GM19099 (cell line): Measurements from ENCODE around the gene SERPINE2.

Experiments
- POLR2A ChIP-seq: IDR thresholded peaks from 3 replicates; pipeline ENCODE4 v1.6.1; 2011; ENCODE audit warnings: low read depth; ENCODE audit not compliant: insufficient read length; ENCODE audit errors: extremely low read depth

The SERPINE2 gene

DNA sequence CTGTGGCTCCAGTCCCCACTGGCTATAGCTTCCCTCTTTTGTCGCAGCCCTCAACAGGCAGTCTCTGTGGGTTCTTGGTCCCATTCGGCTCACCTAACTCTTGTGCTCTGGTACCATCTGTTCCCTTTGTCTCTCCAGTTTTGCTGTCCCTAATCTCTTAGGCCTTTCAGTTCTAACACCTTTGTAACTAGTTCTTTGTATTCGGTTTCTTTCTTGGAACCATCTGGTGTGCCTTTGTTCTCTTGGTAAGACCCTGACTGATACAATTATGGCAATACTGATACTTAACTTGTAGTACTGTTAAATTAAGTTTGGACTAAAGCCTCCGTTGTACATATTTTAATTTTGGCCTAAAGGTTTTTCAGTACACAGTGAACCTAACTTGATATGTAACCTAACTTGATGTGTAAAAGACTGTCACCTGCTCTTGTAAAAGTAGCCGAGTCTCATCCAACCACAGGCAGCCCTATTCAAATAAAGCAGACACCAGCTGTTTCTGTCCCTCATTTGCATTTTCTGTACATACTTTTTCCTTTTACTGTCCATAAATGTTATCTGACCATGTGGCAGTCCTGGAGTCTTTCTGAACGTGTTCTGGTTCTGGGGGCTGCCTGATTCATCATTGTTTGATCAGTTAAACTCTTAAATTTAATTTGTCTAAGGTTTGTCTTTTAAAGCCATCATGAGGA is 86.7 kb downstream of the SERPINE2 start:
- peak; percentile 50 for TF ChIP-seq POLR2A

DNA sequence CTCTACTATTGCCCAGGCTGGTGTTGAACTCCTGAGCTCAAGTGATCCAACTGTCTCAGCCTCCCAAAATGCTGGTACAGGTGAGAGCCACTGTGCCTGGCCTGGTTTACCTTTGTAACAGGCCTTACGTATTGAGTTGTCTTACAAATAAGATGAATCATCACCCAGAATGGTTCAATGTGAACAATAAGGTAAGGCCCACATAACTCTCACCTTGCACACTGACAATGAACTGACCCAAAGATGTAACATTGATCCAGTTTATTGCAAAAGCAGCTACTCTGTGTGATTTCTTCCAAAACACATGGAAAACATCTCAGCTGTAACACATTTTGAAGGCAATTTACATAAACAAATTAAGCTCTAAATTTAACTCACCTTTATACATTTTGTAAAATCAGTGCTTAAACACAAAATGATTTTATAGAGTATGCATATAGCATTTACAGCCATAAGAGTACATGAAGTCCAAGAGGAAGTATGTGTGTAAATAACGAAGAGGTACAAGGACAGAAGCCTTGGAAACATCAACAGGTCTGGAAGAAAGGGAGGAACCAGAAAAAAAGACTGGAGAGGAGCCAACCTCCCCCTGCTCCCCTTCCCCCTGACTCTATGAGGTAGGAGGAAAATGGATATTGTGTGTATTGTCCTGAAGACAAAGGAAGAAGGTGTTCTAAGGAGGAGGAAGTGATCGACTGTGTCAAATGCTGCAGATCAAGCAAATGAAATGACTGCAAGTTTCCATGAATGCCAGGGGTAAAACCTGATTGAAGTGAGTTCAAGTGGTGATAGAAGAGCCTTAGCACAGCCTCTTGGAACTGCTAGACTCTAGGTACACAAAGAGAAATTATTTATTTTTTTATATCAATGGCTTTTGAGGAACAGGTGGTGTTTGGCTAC is 88.4 kb downstream of the SERPINE2 start:
- TF ChIP-seq POLR2A: no peak

DNA sequence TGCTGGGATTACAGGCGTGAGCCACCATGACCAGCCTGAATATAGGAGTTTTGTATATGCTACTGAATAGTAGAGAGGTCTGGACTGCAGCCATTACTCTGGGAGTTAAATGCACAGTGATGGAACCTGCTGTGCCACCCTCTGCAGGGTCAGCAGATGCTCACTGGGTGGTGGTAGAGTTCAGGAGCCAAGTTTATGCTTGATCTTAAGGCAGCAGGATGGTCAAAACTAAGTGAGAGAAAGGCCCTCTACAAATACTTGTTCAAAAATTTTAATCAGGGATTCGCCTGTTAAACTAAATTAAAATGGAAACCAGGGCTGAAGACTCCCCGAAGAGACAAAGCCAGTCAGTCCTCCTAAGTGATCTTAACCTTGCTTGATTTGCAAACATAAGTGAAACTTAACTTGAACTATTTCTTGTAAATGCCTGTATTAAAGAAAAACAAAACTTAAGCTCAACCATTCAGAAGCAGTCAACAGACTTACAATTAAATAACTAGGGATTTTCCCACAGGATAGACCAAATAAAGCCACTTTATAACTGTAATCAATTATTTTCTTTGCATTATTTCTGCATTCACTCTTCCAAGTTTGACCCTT is 89.7 kb downstream of the SERPINE2 start:
- no peak for TF ChIP-seq POLR2A

DNA sequence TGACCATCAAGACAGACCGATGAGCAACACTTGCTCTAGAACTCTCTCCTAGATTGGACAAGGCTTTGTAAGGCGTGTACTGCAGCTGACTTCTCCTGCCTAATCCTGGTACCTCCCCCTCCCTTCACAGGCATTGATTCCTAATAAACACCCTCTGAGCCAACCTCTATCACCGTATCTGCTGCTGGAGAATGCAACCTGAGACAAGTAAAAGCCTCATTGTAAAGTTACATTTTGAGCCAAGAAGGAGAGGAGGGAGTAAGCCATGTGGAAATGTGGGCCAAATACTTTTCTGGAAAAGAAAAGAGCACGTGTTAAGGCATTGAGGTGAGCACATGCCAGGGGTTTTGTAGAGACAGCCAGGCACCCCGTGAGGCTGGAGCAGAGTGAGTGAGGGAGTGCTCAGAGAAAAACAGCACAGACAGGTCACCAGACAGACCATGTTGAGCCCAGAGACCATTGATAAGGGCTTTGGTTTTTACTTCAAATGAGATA is 91.3 kb downstream of the SERPINE2 start:
- TF ChIP-seq POLR2A: no peak

DNA sequence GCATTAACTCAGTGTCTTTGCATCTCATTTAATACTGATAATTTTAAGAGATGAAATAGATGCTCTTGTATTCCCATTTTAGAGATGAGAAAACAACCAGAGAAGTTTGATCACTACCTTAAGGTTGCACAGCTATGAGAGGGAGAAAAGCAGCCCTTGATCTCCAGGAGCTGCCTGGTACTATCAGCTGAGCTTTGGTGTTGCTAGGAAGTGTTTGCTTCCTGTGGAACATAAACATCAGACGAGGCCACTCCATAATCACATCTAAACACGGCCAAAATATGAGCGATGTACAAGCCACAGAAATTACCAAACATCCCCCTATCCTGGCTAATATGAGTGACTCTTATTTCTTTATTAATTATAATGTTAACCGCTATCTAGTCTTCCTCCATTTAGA is 93.3 kb downstream of the SERPINE2 start:
- TF ChIP-seq POLR2A: no peak

DNA sequence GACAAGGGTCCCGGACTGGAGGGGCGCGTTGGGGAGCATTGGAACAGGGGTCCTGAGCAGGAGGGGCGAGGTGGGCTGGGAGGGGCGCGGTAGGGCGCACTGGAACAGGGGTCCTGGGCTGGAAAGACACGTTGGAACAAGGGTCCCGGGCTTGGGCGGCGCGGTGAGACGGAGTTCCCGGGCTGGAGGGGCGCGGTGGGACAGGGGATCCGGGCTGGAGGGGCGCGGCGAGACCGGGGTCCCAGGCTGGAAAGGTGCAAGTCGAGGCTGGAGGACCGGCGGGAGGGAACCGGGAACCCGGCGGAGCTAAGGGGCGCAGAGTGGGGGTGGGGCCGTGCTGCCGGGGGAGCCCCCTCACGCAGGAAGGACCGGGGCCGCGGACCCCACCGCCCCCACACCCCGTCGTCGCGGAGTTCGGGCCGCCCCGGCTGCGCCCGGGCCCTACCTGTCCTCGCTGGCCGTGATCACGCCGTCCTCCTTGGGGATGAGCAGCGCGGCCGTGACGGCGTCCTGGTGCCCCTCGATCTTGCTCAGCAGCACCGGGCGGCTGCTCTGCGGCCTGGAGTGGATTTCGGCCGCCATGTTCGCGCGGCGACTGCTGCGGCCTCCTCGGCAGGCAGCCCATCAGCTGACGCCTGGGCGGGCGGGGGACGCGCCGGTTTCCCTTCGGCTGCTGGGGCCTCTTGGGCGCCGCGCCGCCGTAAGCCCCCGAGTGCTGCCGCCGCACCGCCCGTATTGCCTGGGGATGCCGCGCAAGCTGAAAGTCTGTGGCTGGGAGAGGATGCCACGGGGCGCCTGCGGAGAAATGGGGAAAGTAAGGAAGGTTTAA is 94.2 kb downstream of the SERPINE2 start, which contains the start of gene WDFY1:
Gene WDFY1, minus strand, starts transcription at position 633 of the 829 bp plus-strand sequence. Its CDS starts 51 bp downstream, at position 582.
- peak; percentile 96 for TF ChIP-seq POLR2A

DNA sequence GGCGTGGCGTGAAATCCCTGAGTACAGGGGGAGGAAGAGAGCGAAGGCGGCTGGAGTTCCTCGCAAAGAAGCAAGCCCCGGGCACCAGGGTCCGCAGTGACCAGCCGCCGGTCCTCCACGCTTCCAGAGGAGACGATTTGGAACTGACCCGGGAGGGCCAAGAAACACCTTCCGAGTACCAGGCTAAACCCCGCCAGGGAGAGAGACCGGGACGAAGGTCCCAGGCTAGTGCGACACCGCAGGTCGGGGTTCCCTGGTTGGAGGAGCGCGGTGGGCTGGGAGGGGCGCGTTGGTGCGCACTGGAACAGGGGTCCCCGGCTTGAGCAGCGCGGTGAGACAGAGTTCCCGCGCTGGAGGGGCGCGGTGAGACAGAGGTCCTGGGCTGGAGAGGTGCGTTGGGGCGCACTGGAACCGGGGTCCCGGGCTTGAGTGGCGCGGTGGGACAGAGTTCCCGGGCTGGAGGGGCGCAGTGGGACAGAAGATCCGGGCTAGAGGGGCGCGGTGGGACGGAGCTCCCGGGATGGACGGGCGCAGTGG is 94.9 kb downstream of the SERPINE2 start:
- TF ChIP-seq POLR2A: no peak

DNA sequence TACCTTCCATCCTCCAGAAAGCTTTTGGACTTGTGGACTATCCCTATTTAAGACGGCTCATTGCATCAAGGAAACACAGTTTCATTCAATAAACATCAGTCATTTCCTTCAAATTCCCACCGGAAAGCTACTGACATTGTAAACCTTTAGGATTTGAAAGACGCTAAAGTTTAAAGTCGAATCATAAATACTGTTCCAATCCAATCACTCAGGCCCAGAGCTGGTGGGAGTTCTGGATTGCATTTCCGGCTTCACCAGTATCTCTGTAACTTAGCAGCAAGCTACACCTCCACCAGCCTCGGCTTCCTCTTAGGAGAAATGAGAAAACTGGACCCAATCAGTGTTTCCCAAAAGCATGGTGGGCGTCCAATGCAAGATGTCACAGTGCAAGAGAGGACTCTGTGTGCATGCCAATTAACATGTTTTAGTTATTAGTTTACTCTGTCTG is 95.5 kb downstream of the SERPINE2 start:
- no peak for TF ChIP-seq POLR2A

DNA sequence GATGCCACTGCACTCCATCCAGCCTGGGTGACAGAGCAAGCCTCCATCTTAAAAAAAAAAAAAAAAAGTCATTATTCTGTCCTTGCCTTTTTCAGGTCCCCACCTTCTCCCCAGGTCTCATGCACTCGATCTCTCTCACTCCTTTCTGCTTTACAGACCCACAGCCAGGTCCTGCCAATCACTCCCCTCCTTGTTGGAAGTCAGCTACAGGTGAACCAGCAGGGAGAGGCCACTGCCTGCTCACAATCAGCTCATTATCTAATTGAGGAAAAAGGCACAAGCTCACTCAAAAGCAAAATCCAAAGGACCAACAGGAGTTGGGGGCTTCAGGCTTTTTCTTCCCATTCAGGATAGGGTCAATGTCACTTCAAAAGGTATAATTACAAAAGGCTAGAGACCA is 96.0 kb downstream of the SERPINE2 start:
- TF ChIP-seq POLR2A: no peak

DNA sequence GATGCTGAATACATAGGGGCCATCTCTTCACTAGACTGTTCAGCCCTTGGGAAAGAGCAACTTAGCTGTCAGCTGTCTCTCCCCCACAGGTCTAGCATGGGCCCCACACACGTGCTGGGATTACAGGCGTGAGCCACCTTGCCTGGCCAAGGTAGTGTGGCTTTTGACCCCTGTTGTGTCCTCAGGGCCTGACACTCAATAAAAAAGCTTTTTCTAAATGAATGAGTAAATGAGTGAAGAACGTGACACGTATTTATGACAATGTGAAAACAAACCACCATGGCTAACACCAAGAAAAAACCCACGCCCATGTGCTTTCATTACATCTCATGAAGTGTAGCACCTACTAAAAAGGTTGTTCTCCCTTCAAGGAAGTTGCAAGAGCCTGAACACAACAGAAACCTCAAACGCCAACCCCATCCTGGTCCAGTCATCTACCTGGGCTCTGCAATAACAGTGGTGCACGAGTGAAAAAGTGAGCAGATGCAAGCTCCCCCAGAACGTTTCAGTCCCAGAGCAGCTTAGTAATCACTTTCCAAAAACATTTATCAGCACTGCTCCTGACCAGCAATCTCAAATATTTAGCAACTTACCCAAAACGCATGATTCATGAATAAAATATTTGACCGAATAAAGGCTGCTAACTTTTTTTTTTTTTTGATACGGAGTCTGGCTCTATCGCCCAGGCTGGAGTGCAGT is 97.4 kb downstream of the SERPINE2 start:
- TF ChIP-seq POLR2A: no peak

DNA sequence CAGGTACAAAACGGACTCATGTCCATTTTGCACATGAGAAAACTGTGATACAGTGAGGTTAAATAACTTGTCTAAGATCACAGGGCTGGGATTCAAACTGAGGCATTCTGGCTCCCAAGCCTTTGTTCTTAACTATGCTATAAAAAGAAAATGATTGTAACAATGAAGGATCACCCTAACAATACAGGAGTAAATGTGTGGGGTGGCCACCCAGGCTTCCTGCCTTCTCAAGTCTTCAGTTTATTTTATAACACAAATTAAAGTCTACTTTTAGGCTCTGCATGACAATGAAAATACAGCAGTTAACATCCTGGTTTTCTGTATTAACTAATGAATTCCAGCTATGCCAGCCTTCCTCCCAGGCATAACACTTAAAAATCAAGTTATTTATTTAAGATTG is 101.6 kb downstream of the SERPINE2 start:
- TF ChIP-seq POLR2A: no peak

DNA sequence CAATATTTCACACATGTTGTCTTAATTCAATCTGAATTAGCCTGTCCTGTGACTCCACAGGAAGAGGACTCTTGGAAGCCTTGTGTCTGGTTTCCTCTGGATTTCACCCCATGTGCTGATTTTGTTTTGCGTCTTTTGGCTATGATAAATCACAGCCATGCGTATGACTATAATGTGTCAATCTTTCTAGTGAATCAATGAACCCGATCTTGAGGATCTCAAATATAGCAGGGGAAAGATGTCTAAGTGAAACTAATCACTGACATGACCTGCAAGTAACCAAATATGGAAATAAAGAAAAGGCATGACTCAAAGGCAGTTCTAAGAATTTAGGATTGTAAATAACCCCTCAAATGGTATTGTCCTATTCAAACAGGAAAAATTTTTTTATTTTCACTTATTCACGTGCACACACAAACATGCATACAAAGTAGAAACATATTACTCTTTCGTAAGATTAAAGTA is 102.2 kb downstream of the SERPINE2 start:
- no peak for TF ChIP-seq POLR2A

DNA sequence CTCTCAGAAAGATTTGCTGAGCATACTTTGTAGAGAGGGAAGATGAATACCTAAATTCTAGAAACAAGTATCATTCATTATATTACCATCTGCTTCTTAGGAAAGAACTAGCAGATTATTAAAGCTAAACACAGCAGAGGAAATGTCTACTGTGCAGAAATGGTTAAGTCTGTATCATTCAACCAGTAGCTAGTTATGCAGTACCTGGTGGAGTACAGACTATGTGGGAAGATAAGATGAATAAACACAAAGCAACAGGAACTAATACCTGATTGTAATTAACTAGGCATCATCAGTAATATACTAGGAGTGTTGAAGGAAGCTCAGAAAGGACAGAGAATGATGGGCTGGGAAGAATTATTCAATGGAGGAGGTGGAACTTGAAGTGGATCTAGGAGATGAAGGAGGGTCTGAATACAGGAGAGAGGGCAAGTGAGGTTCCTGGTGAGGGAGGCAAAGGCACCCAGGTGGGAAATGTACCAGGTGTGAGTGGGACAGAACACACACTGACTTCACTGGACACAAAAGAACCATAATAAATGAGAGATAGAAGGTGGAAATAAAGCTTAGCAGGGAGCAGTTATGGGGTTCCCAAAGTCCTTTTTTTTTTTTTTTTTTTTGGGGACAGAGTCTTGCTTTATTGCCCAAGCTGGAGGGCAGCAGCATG is 103.5 kb downstream of the SERPINE2 start:
- no peak for TF ChIP-seq POLR2A

DNA sequence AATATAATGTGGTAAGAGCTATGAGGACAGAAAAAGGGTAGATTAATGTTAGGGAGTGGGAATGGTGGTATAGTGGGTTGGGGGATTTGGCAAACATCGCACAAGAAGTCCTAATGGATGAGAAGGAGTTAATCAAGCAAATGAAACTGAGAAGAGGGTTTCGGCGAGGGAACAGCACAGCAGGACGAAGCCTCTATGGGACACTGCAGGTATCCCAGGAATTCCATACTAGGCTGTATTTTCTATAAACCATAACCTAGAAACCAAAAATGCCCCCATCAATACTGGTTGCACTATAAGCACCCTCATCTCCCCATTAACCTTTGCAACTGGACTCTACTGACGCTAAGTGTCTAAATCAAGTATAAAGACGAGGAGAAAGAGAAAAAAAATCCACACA is 104.2 kb downstream of the SERPINE2 start:
- TF ChIP-seq POLR2A: no peak
